H1 (cell line): ENCODE data around the gene CCDC159. TPM values are rescaled to one million over a fixed set of nuclear protein-coding genes. Genes with fewer than 3 reads are reported as not detected.

Source experiments
- BRCA1 ChIP-seq: IDR thresholded peaks from 2 replicates; pipeline ENCODE4 v1.6.1; 2012; ENCODE audit warnings: low read depth, low read length, improper control_type of control experiment
- CBX8 ChIP-seq: fragments of 300-800, 300-1000 bp; sonication (generic); IDR thresholded peaks from 2 replicates; pipeline ENCODE4 v1.7.1; 2016; ENCODE audit warnings: low read depth, low read length, borderline replicate concordance
- EZH2 ChIP-seq: fragments of 200-600 bp; sonication (generic); IDR thresholded peaks from 2 replicates; pipeline ENCODE4 v1.7.1; 2012; ENCODE audit warnings: low read depth, mild to moderate bottlenecking, moderate library complexity, low read length, inconsistent platforms; ENCODE audit not compliant: severe bottlenecking
- HDAC2 ChIP-seq, 2 experiments: fragments of 300-600 bp in 1 of 2; sonication (generic) in 1 of 2; IDR thresholded peaks; 2 replicates each; pipeline ENCODE4 v1.6.1; 2011 to 2012; ENCODE audit warnings: low read depth in 2 of 2, low read length in 2 of 2, mild to moderate bottlenecking in 2 of 2, moderate library complexity in 2 of 2, borderline replicate concordance in 1 of 2, inconsistent platforms in 1 of 2
- PHF8 ChIP-seq: fragments of 200-600 bp; sonication (generic); conservative IDR thresholded peaks from 2 replicates; pipeline ENCODE4 v1.7.1; 2012; ENCODE audit warnings: low read depth, mild to moderate bottlenecking, inconsistent platforms, low read length, moderate library complexity
- RNF2 ChIP-seq: fragments of 200-900, 300-1000 bp; sonication (generic); IDR thresholded peaks from 2 replicates; pipeline ENCODE4 v1.7.1; 2016; ENCODE audit warnings: borderline replicate concordance, low read depth, mild to moderate bottlenecking, antibody characterized with exemption, low read length; ENCODE audit not compliant: poor library complexity, severe bottlenecking; ENCODE audit errors: missing control alignments
- SIX5 ChIP-seq: IDR thresholded peaks from 2 replicates; pipeline ENCODE4 v1.6.1; 2011; ENCODE audit warnings: mild to moderate bottlenecking, low read depth, low read length
- SP2 ChIP-seq: IDR thresholded peaks from 2 replicates; pipeline ENCODE4 v1.6.1; 2012; ENCODE audit warnings: mild to moderate bottlenecking, low read length, inconsistent platforms
- TBP ChIP-seq: IDR thresholded peaks from 2 replicates; pipeline ENCODE4 v1.6.1; 2011; ENCODE audit warnings: low read depth, low read length, improper control_type of control experiment
- YY1 ChIP-seq: IDR thresholded peaks from 2 replicates; pipeline ENCODE4 v1.6.1; 2011; ENCODE audit warnings: low read depth, mild to moderate bottlenecking, low read length
- polyA plus RNA-seq, 7 experiments: library from polyadenylated mRNA; depleted of rRNA in 3 of 7; stranded (reverse) in 5 of 7; unstranded in 2 of 7; fragments of >200 nt in 5 of 7; fragments of 200-250 nt in 2 of 7; gene quantifications; 1 replicate in 5 of 7; 2 replicates in 1 of 7; 4 replicates in 1 of 7; pipeline versions ENCODE4 v1.2.1 to v1.2.3, GENCODE V29; 2011 to 2013; ENCODE audit warnings: missing spikeins in 2 of 7, mixed read lengths in 2 of 7
- total RNA-seq: library from RNA; stranded (reverse); fragmentation: NEBNext Ultra II Directional; extraction: Animal tissue kit (Norgen Biotek cat#: 25700); gene quantifications from 2 replicates; pipeline ENCODE4 v1.2.1, GENCODE V29; 2021
- TF ChIP-seq, protein P1 (sequence below), 3 experiments: IDR thresholded peaks; 1 replicate in 2 of 3; 2 replicates in 1 of 3; pipeline versions ENCODE4 v1.5.1 to v1.6.1; 2011; ENCODE audit warnings: low read length in 3 of 3, mild to moderate bottlenecking in 3 of 3, inconsistent platforms in 2 of 3, low read depth in 1 of 3, moderate library complexity in 1 of 3; ENCODE audit not compliant: insufficient read depth in 1 of 3; ENCODE audit errors: control extremely low read depth in 1 of 3
- TF ChIP-seq, protein P2 (sequence below): IDR thresholded peaks from 2 replicates; pipeline ENCODE4 v1.6.1; 2012; ENCODE audit warnings: inconsistent platforms

Gene CCDC159
- total and polyA plus RNA-seq, 2 of the 8 experiments (the other 6 are each of a cell fraction or from before 2014, with no cell fraction given), result 4.0 to 5.4 TPM

DNA sequence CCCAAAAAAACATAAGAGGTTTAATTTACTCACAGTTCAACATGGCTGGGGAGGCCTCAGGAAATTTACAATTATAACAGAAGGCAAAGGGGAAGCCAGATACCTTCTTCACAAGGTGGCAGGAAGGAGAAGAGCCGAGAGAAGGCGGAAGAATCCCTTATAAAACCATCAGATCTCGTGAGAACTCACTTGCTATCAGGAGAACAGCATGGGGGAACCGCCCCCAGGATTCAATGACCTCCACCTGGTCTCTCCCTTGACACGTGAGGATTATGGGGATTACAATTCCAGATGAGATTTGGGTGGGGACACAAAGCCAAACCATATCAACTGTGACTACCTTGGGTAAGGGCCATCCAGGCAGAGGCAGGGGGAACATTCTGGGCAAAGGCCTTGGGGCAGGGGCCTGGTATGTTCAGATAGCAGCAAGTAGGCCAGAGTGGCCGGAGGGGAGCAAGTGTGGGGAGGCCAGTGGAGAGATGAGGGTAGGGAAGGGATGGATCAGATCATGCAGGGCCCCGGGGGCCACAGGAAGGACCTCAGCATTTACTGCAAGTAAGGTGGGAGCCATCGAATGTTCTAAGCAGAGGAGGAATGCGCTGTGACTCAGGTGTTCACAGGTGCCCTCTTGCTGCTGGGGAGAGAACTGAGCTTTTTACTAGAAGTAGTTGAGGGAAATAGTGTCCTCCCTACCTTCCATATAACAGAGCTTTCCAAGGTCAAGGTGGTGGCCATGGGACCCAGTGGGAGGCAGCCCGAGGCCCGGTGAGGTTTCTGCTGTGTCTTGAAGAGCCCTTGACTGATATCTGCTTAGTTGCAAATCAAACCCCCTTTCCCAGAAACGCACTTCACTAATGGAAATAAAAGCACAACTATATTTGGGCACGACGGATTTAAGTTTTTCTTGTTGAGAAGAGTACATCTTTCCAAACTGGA lies 24.9 kb upstream of the CCDC159 start (continued):
- TF ChIP-seq EZH2 (no peak), HDAC2 (IDR thresholded peaks at IDR 0.05; ENCODE audit: borderline replicate concordance in 1 of 2, low read depth in 2 of 2, low read length in 2 of 2) (peak in 1 of 2 experiments; percentile 81; a peak in 1 of 4 replicates), YY1 (no peak), BRCA1 (no peak), CBX8 (no peak), SIX5 (no peak), SP2 (no peak), TBP (no peak), PHF8 (no peak), RNF2 (no peak)
- TF ChIP-seq, protein P1, sequence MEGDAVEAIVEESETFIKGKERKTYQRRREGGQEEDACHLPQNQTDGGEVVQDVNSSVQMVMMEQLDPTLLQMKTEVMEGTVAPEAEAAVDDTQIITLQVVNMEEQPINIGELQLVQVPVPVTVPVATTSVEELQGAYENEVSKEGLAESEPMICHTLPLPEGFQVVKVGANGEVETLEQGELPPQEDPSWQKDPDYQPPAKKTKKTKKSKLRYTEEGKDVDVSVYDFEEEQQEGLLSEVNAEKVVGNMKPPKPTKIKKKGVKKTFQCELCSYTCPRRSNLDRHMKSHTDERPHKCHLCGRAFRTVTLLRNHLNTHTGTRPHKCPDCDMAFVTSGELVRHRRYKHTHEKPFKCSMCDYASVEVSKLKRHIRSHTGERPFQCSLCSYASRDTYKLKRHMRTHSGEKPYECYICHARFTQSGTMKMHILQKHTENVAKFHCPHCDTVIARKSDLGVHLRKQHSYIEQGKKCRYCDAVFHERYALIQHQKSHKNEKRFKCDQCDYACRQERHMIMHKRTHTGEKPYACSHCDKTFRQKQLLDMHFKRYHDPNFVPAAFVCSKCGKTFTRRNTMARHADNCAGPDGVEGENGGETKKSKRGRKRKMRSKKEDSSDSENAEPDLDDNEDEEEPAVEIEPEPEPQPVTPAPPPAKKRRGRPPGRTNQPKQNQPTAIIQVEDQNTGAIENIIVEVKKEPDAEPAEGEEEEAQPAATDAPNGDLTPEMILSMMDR (IDR thresholded peaks at IDR 0.05; ENCODE audit: control extremely low read depth in 1 of 3, insufficient read depth in 1 of 3, low read depth in 1 of 3, low read length in 3 of 3), result peak; percentile 40 to 62 (median 42)
- TF ChIP-seq, protein P2, sequence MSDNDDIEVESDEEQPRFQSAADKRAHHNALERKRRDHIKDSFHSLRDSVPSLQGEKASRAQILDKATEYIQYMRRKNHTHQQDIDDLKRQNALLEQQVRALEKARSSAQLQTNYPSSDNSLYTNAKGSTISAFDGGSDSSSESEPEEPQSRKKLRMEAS, result no peak
